HG02759 (cell line): Measurements from ENCODE around the gene WDR5.

Experiments used
- ATAC-seq: cut with Tn5 transposase; IDR thresholded peaks from one replicate; pipeline ENCODE4 v1.9.1; 2021; ENCODE audit warnings: mild to moderate bottlenecking, moderate library complexity; ENCODE audit not compliant: unreplicated experiment

The WDR5 gene

DNA sequence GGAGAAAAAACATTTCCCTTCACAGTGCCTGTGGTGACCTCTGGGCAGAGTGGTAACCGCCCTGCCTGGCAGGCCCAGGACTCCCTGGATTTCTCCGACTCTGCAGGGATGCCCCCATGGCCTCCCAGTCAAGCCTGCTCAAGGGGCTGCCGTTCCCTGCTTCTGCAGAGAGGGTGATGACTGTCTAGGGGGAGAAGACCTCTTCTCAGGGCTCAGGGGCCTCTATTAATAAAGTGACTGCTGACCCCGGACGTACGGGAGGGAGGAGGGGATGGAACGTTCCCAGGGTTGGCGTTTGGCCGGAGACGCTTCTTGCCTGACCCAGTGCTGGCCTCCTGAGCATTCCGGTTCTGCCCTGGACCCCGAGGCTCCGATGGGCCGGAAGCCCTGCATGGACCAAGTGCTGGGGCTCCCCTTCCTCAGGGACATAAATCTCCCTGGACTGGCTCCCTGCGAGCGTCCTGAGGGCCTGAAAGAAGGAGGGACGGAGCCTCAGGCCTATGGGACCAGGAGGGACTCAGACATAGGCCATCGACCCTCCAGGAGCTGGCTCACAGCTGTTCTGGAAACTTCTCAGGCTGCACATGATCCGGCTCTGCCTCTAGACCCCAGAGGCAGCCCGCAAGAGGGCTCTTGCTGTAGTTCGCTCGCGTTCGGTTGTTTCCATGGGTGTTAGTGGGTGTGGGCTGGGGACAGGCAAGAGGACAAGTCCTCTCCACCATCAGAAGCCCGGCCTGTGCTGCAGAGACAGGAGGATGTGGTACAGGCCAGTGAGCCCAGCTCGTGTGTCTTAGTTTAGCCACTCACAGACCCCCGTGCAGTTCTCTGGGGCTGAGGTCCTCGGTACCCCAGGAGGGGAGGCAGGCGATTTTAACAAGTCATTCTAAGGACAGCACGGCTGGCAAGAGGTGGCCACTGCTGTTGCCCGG lies 36.6 kb downstream of the WDR5 start:
- no peak for ATAC-seq

- ATAC-seq, result no peak
Measured at GRCh38 chr9:134173127-134174072, 37.5 kb downstream of the WDR5 start.

DNA sequence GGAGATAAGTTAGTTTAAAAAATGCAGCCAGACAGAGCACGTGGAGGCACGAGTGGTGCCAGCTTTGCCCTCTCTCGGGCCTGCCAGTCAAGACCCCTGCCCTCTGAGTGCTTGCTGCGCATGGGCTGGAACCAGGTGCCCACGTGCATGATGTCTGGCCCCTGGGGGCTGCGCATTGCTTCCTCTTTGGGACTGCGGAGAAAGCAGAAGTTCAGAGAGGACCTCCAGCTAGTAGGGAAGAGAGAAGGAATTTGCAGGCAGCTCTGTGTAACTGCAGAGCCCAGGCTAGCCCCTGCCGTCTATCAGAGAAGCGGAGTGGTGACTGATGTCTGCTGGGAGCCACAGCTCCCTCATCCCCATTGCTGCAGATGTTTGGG lies 38.2 kb downstream of the WDR5 start:
- no peak for ATAC-seq

DNA sequence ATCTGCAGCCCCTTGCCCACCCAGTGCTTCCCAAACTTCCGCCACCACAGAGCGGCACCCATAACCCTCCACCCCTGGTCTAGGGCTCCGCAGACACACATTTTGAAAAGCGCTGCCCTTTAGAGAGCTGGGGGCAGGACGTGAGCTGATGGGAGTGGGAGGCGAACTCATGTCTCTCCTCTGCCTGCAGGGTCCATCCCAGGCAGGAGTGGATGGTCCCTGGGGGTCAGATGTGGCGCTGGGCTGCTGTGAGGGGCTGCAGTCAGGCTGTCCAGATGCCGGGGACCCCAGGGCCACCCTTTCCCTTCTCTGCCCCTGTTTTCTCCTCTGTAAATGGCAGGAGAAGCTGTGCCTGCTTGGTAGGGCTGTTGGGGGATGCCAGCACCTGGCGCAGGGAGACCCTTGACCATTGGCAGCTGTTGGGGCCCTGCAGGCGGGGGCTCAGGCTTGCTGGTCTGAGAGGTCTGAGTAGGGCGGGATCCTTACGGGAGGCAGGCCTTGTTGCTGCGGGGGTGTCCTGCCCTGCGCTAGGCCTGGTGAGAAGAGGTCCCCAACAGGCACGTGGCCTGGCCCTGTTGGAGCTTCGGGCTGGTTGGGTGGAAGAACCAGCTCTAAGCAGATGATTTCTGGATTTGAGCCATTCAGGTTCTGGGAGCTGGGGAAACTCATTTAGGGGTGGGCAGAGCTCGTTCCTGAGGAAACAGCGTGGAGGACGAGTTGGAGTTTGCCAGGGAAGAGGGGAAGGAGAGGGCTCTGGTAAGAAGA lies 38.8 kb downstream of the WDR5 start:
- no peak for ATAC-seq

DNA sequence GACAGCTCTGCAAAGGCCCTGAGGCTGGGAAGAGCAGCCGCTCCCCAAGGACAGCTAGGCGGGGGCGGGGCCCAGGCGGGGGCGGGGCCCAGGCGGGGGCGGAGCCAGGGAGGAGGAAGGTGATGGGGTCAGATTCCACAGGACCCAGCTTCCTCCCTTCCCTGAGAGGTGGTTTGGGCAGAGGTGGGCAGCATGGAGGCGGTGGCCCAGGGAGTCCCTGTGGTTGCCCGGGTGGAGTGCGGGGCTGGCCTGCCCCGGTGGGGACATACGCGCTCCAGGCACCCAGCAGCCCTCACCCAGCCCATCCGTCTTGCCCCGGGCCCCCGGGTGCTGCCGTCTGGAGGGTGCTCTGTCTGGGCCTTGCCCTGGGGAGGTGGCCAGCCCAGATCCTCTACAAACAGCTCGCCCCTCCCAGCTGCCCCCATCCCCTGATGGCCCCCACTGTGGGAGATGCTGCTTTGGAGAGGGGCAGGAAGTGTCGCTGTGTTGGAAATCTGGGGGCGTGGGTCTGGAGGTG lies 39.5 kb downstream of the WDR5 start:
- no peak for ATAC-seq

DNA sequence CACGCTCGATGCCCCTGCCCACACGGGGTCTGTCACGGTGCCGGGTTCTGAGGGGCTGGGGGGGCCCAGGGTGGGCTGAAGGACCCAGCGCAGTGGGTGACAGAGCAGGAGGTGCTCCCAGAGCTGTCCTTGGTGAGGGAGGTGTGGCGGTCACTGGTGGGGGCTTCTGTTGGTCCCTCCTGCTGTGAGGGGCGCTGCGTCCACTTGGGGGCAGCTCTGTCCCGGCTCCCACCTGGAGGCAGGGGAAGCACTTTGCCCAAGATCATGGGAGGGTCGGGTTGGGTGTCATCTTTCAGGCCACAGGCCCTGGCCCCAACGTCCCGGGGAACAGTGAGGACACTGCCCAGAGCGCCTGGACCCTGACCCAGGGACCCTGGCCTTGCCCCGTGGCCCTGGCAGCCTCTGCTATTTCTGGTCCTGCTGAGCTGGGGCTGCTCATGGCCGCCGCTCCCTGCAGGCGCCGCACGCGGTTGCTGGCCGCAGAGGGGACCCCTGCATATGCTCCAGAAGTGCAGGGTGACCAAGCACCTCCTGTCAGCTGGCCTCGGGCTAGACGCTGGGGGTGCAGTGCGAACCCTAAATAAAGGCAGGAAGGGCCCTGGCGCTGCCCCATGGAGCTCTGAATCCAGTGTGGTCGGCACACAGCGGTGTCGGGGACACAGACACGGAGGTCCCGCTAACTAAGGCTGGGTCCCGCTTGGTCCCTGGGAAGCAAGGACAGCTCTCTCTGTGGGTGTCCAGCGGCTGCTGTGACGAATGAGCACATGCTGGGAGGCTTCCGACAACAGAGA lies 40.1 kb downstream of the WDR5 start:
- no peak for ATAC-seq

DNA sequence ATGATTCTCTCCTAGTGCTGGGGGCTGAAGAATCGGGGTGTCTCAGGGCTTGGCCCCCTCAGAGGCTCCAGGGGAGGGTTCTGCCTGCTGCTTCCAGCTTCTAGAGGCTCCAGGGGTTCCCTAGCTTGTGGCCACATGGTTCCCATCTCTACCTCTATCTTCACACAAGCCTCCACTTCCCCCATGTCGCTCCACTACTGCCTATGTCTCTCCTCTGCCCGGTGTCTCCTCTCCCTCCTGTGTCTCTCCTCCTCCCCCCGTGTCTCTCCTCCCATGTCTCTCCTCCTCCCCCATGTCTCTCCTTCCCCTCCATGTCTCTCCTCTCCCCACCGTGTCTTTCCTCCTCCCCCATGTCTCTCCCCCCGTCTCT lies 40.7 kb downstream of the WDR5 start:
- no peak for ATAC-seq

DNA sequence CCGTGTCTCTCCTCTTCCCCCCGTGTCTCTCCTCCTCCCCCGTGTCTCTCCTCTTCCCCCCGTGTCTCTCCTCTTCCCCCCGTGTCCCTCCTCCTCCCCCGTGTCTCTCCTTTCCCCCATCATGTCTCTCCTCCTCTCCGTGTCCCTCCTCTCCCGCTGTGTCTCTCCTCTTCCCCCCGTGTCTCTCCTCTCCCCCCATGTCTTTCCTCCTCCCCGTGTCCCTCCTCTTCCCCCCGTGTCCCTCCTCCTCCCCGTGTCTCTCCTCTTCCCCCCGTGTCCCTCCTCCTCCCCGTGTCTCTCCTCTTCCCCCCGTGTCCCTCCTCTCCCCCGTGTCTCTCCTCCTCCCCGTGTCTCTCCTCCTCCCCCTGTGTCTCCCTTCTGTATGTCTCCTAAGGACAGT lies 41.3 kb downstream of the WDR5 start:
- ATAC-seq, result no peak

- no peak for ATAC-seq
Measured at GRCh38 chr9:134177624-134178393, 41.9 kb downstream of the WDR5 start.

- ATAC-seq, result no peak
Measured at GRCh38 chr9:134178394-134178767, 42.5 kb downstream of the WDR5 start.

DNA sequence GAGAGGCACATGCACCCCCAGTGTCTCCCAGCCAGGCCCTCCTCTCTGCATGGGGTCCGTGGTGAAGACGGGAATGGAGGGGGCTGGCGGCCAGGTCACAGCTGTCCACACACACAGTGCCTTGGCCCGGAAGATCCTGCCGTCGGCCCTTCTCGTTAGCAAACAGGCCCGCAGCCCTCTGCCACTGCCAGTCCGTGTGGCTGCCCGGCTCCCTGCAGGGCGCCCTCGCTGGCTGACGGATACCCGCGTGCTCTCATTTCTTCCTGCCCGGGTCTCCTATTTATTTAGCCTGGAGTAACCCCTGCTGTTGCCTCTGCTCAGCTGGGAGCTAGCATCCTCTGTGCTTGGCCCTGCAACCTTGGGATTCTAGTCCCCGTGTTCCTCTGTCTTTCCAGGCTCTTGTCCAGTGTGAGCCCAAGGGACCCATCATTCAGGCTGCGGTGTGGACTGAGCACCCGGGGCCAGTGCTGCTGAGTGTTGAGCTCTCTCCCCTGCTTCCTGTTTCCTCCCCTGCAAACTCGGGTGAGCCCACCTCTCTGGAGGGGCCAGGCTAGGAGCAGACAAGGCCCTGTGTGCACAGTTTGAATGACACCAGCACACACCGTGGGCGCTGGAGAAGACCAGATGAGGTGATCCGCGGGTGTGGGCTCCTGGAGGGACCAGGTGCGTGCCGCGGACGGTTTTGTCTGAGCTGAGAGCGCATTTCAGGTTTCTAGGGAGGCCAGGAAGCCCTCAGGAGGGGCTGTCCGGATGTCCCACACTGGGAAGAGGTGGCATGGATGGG lies 43.1 kb downstream of the WDR5 start:
- no peak for ATAC-seq

DNA sequence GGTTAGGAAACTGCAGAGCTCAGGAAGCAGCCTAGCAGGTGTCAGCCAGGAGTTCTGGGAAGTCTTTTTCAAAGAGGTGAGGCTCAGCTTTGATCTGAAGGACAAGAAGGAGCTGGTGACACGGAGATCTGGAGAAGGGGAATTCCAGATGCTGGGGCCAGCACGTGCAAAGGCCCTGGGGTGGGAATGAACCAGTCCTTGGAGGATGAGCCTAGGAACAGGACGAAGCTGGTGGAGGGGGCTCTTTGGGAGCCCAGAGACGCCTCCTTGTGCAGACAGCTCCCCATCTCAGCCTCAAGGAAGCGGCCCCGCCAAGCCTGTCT lies 43.7 kb downstream of the WDR5 start:
- no peak for ATAC-seq

- ATAC-seq, result no peak
Measured at GRCh38 chr9:134179918-134180785, 44.3 kb downstream of the WDR5 start.

GRCh38 chr9:134180786-134181647 lies 45.1 kb downstream of the WDR5 start:
- ATAC-seq, result no peak

DNA sequence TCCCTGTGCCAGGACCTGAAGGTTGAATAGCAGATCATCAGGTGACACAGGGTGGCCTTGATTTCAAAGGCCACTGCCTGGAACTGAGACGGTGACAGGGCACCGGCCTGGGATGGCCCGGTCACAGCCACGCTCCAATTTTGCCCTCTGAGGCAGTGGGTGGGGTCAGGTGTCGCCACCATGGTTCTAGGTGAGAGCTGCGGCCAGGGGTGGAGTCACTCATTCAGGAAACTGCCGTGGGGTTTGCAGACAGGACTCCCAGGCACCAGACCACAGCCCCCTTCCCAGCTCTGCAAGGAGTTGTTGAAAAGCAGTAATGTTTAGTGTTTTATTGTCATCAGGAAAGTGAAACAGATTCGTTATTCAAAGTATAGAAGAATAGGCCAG lies 45.8 kb downstream of the WDR5 start:
- no peak for ATAC-seq

- no peak for ATAC-seq
Measured at GRCh38 chr9:134182554-134183085, 46.7 kb downstream of the WDR5 start.
